ENCODE measurements around the gene LRRC3.

LRRC3 gene

GRCh38 chr21:44466996-44467858, 11.9 kb downstream of the LRRC3 start:
- H3K9me3 ChIP-seq: no peaks in the 10 kb centered on the region
- H3K27me3 ChIP-seq: no peaks in the 10 kb centered on the region; the same call in none of the 2 replicates
- TF ChIP-seq, protein P1, sequence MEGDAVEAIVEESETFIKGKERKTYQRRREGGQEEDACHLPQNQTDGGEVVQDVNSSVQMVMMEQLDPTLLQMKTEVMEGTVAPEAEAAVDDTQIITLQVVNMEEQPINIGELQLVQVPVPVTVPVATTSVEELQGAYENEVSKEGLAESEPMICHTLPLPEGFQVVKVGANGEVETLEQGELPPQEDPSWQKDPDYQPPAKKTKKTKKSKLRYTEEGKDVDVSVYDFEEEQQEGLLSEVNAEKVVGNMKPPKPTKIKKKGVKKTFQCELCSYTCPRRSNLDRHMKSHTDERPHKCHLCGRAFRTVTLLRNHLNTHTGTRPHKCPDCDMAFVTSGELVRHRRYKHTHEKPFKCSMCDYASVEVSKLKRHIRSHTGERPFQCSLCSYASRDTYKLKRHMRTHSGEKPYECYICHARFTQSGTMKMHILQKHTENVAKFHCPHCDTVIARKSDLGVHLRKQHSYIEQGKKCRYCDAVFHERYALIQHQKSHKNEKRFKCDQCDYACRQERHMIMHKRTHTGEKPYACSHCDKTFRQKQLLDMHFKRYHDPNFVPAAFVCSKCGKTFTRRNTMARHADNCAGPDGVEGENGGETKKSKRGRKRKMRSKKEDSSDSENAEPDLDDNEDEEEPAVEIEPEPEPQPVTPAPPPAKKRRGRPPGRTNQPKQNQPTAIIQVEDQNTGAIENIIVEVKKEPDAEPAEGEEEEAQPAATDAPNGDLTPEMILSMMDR (IDR thresholded peaks at IDR 0.05; ENCODE audit: low read depth, low read length): no peak
- DNase-seq: no peak
- no peaks in the 10 kb centered on the region for H3K36me3 ChIP-seq
- no peak overlapping the region for H3K4me3 ChIP-seq (ENCODE audit: low read depth, low read length)
- no peaks in the 10 kb centered on the region for H3K4me1 ChIP-seq

- DNase-seq: no peak
- no peaks in the 10 kb centered on the region; the same call in none of the 2 replicates for H3K27me3 ChIP-seq
- TF ChIP-seq, protein P1 (IDR thresholded peaks at IDR 0.05; ENCODE audit: low read depth, low read length): no peak
Measured at GRCh38 chr21:44467859-44468195, 12.5 kb downstream of the LRRC3 start.

DNA sequence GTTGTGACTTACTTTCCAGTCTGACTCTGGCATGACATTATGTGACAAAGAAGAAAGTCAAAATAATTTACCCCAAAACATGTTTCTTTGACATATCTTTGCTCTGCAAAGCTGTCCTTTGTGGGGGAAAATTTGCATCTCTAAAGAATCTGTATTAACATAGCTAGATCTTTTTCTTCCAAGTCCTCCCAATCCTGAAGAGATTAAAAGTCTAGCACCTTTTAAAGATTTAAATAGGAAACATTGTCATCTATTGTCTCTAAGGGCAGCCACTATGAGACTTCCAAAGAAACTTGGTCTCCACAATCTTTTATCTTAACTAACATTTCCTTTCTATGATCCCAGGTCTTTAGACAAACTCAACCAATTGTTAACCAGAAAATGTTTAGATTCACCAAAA, 16.0 kb downstream of the LRRC3 start:
- no peak for DNase-seq
- no peaks in the 10 kb centered on the region for H3K4me1 ChIP-seq
- TF ChIP-seq, protein P1 (IDR thresholded peaks at IDR 0.05; ENCODE audit: low read depth, low read length): no peak
- no peaks in the 10 kb centered on the region for H3K9me3 ChIP-seq
- no peak overlapping the region for H3K4me3 ChIP-seq (ENCODE audit: low read depth, low read length)
- no peaks in the 10 kb centered on the region; the same call in none of the 2 replicates for H3K27me3 ChIP-seq
- H3K36me3 ChIP-seq: no peaks in the 10 kb centered on the region

More at GRCh38 chr21:44467859-44468195, 12.5 kb downstream of the LRRC3 start:
- no peaks in the 10 kb centered on the region for H3K9me3 ChIP-seq
- H3K4me1 ChIP-seq: no peaks in the 10 kb centered on the region
- no peak overlapping the region for H3K4me3 ChIP-seq (ENCODE audit: low read depth, low read length)
- H3K36me3 ChIP-seq: no peaks in the 10 kb centered on the region

- Histone ChIP-seq H3K9me3 (no peaks in the 10 kb centered on the region), H3K4me3 (ENCODE audit: low read depth, low read length) (no peak overlapping the region), H3K36me3 (no peaks in the 10 kb centered on the region), H3K27me3 (no peaks in the 10 kb centered on the region; the same call in none of the 2 replicates), H3K4me1 (no peaks in the 10 kb centered on the region)
- DNase-seq: no peak
- TF ChIP-seq, protein P1 (IDR thresholded peaks at IDR 0.05; ENCODE audit: low read depth, low read length): no peak
Measured at GRCh38 chr21:44471996-44472395, 16.7 kb downstream of the LRRC3 start.

DNA sequence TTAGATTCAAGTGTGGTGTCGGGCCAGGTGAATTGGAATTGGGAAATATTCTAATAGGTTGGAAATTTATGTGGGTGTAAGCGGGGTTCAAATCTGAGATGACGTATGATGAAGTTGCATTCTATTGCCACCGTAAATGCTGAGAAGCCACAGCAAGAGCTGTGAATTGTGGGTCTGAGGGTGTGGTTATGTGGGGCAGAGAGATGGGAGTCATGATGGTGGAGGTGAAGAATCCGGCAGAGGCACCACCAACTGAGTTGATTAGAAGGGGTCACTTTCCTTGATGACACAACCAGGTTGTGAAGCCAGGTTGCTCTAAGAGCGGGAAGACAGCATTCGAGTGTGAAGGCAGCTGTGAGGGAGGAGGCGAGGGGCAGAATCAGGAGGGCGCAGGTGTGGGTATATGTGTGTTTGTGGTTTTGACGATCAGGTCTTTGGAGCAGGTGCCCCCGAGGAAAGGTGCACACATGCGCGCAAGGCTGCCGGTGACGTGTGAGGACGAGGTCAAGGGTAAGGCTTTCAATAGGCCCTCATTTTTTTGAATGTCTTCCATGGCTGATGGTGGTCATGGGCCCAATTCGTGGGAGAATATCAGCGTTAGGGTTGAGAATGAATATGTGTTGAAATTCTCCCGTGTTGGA, 18.7 kb downstream of the LRRC3 start:
- TF ChIP-seq, protein P1 (IDR thresholded peaks at IDR 0.05; ENCODE audit: low read depth, low read length): no peak
- H3K4me3 ChIP-seq (ENCODE audit: low read depth, low read length): no peak overlapping the region
- H3K4me1 ChIP-seq: no peaks in the 10 kb centered on the region
- H3K27me3 ChIP-seq: peaks cover 6% of the 10 kb centered on the region
- no peak for DNase-seq
- no peaks in the 10 kb centered on the region for H3K9me3 ChIP-seq
- no peaks in the 10 kb centered on the region for H3K36me3 ChIP-seq

Data from BE2C (cell line).